Ovary (tissue), 3 donors: ENCODE measurements around the gene PAX8.

Source experiments
- EP300 ChIP-seq: sonication (generic); formaldehyde crosslinking; IDR thresholded peaks from one replicate; pipeline ENCODE4 v1.6.1; 2017; ENCODE audit warnings: antibody characterized with exemption
- POLR2A ChIP-seq: fragments of 450-650 bp; IDR thresholded peaks from one replicate; pipeline ENCODE4 v1.6.1; 2017; ENCODE audit warnings: antibody characterized with exemption, mild to moderate bottlenecking, moderate library complexity
- TF ChIP-seq, protein P1 (sequence below), 3 donors: fragments of 450-650 bp in 2 of 3; fragments of 200-600 bp in 1 of 3; IDR thresholded peaks; one replicate each; pipeline versions ENCODE4 v1.5.1 to v1.8.0; 2016 to 2022; ENCODE audit warnings: antibody characterized with exemption in 3 of 3, mild to moderate bottlenecking in 1 of 3
- donor health status: DM: no; HTN: no; CAD: no.

DNA sequence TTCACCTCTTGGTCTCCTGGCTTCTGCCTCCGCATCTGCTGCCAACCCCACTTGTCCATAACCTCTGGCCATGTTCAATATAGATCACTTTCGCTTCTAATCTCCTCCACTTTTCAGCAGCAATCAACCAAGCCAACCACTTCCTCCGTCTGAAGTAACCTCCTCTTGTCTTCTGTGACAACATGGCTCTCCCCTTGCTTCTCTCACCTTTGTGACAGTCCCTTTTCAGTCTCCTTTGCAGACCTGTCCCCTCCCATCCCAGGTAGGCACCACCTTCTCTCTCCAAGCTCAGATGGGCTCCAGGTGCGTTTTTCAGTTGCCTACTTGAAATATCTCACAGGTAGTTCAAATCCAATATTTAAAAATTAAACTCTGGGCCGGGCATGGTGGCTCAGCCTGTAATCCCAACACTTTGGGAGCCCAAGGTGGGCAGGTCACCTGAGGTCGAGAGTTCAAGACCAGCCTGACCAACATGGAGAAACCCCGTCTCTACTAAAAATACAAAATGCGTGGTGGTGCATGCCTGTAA, 109.7 kb downstream of the PAX8 start:
- TF ChIP-seq, protein P1, sequence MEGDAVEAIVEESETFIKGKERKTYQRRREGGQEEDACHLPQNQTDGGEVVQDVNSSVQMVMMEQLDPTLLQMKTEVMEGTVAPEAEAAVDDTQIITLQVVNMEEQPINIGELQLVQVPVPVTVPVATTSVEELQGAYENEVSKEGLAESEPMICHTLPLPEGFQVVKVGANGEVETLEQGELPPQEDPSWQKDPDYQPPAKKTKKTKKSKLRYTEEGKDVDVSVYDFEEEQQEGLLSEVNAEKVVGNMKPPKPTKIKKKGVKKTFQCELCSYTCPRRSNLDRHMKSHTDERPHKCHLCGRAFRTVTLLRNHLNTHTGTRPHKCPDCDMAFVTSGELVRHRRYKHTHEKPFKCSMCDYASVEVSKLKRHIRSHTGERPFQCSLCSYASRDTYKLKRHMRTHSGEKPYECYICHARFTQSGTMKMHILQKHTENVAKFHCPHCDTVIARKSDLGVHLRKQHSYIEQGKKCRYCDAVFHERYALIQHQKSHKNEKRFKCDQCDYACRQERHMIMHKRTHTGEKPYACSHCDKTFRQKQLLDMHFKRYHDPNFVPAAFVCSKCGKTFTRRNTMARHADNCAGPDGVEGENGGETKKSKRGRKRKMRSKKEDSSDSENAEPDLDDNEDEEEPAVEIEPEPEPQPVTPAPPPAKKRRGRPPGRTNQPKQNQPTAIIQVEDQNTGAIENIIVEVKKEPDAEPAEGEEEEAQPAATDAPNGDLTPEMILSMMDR (IDR thresholded peaks at IDR 0.05): no peak
- TF ChIP-seq POLR2A (no peak), EP300 (no peak)
